Endodermal cell (in vitro differentiated cells): ENCODE results near the gene MTA1. TPM values are rescaled to one million over a fixed set of nuclear protein-coding genes. Genes with fewer than 3 reads are reported as not detected.
A peak's percentile ranks its signal among the peaks of the same experiment; 100 is the strongest.

Experiments
- DNase-seq: peaks from one replicate; pipeline ENCODE4 v3.0.0-alpha.2; 2017
- H3K27ac ChIP-seq: 2 replicates; pipeline ENCODE4 v1.5.1; 2013; ENCODE audit warnings: mild to moderate bottlenecking, low read depth, low read length, moderate library complexity
- H3K27me3 ChIP-seq: 2 replicates; pipeline ENCODE4 v1.6.1; 2013; ENCODE audit warnings: mild to moderate bottlenecking, low read length, moderate library complexity; ENCODE audit not compliant: insufficient read depth, control insufficient read depth, poor library complexity, severe bottlenecking
- H3K36me3 ChIP-seq: 2 replicates; pipeline ENCODE4 v1.7.0; 2013; ENCODE audit warnings: mild to moderate bottlenecking, low read length, moderate library complexity; ENCODE audit not compliant: control insufficient read depth, insufficient read depth
- H3K4me1 ChIP-seq: one replicate; pipeline ENCODE4 v1.7.0; 2013; ENCODE audit warnings: low read length; ENCODE audit not compliant: control insufficient read depth, insufficient read depth
- H3K4me3 ChIP-seq: 2 replicates; pipeline ENCODE4 v1.5.1; 2013; ENCODE audit warnings: mild to moderate bottlenecking, low read length, moderate library complexity
- H3K9ac ChIP-seq: 2 replicates; pipeline ENCODE4 v1.6.1; 2013; ENCODE audit warnings: mild to moderate bottlenecking, low read length, moderate library complexity; ENCODE audit not compliant: poor library complexity, severe bottlenecking; ENCODE audit errors: extremely low read depth
- H3K9me3 ChIP-seq: 2 replicates; pipeline ENCODE4 v1.6.1; 2013; ENCODE audit warnings: mild to moderate bottlenecking, low read length, moderate library complexity; ENCODE audit not compliant: control insufficient read depth
- H3K27ac Mint-ChIP-seq: 2 replicates; pipeline ENCODE4 v1.8.0; 2020; ENCODE audit warnings: mixed read lengths
- H3K27me3 Mint-ChIP-seq: 2 replicates; pipeline ENCODE4 v1.8.0; 2021; ENCODE audit warnings: mild to moderate bottlenecking, mixed read lengths; ENCODE audit not compliant: insufficient read depth
- H3K36me3 Mint-ChIP-seq: 2 replicates; pipeline ENCODE4 v1.8.0; 2020; ENCODE audit warnings: low read depth, mixed read lengths
- H3K4me1 Mint-ChIP-seq: 2 replicates; pipeline ENCODE4 v1.8.0; 2020; ENCODE audit warnings: mixed read lengths
- H3K4me3 Mint-ChIP-seq: 2 replicates; pipeline ENCODE4 v1.8.0; 2020; ENCODE audit warnings: mild to moderate bottlenecking, moderate library complexity, mixed read lengths
- H3K9me3 Mint-ChIP-seq: 2 replicates; pipeline ENCODE4 v1.8.0; 2020; ENCODE audit warnings: mild to moderate bottlenecking, mixed read lengths
- CTCF ChIP-seq: fragments of 200-600 bp; sonication (generic); conservative IDR thresholded peaks from 2 replicates; pipeline ENCODE4 v1.5.0; 2021; ENCODE audit warnings: antibody characterized with exemption, mild to moderate bottlenecking
- WGBS, 2 experiments: methylation state at CpG; one replicate each; pipeline versions ENCODE4 v1.1.5 to v1.1.7; 2013; ENCODE audit warnings: missing lambda C conversion rate in 2 of 2, mixed read lengths in 1 of 2; ENCODE audit not compliant: insufficient coverage in 1 of 2, insufficient read length in 1 of 2; 5-methylcytosine and 5-hydroxymethylcytosine counted together
- total RNA-seq, 2 donors: library from RNA; stranded (reverse); fragmentation: NEBNext Ultra II Directional in 1 of 2; extraction: Animal tissue kit (Norgen Biotek cat#: 25700) in 1 of 2; gene quantifications; 2 replicates in 1 of 2; 3 replicates in 1 of 2; pipeline ENCODE4 v1.2.1, GENCODE V29; 2021

The MTA1 gene
- total RNA-seq, 2 donors from 2014 or later: 245 to 246 TPM

- H3K4me3 Mint-ChIP-seq: no peak overlapping the region
- H3K27ac Mint-ChIP-seq: no peak overlapping the region
- peaks cover 2% of the 10 kb centered on the region for H3K4me1 ChIP-seq
- H3K9me3 Mint-ChIP-seq: peaks cover 2% of the 10 kb centered on the region
- H3K9me3 ChIP-seq: no peaks in the 10 kb centered on the region
- H3K27me3 Mint-ChIP-seq: peaks cover 73% of the 10 kb centered on the region
- no peak for TF ChIP-seq CTCF
- DNase-seq: peak; percentile 79
- no peak overlapping the region for H3K27ac ChIP-seq
- H3K4me3 ChIP-seq: no peak overlapping the region
- no peaks in the 10 kb centered on the region for H3K36me3 Mint-ChIP-seq
- 11 to 32% methylated on average over 24 to 73 of the region's 81 CpGs for WGBS, 2 experiments
- H3K36me3 ChIP-seq: no peaks in the 10 kb centered on the region
- peaks cover 6% of the 10 kb centered on the region for H3K4me1 Mint-ChIP-seq
- peaks cover 81% of the 10 kb centered on the region for H3K27me3 ChIP-seq
- H3K9ac ChIP-seq: no peak overlapping the region
These were observed 59.0 kb downstream of the MTA1 start for GRCh38 chr14:105478398-105479251.

- H3K9me3 Mint-ChIP-seq: peaks cover 2% of the 10 kb centered on the region
- H3K36me3 Mint-ChIP-seq: no peaks in the 10 kb centered on the region
- no peaks in the 10 kb centered on the region for H3K9me3 ChIP-seq
- 45 to 77% methylated on average over 21 to 34 of the region's 34 CpGs for WGBS, 2 experiments
- H3K4me3 Mint-ChIP-seq: no peak overlapping the region
- no peak for TF ChIP-seq CTCF
- peaks cover 80% of the 10 kb centered on the region for H3K27me3 Mint-ChIP-seq
- no peak for DNase-seq
- H3K36me3 ChIP-seq: no peaks in the 10 kb centered on the region
- H3K9ac ChIP-seq: no peak overlapping the region
- peaks cover 86% of the 10 kb centered on the region for H3K27me3 ChIP-seq
- no peak overlapping the region for H3K4me3 ChIP-seq
- H3K27ac Mint-ChIP-seq: no peak overlapping the region
- H3K27ac ChIP-seq: no peak overlapping the region
- peaks cover 6% of the 10 kb centered on the region for H3K4me1 Mint-ChIP-seq
- peaks cover 2% of the 10 kb centered on the region for H3K4me1 ChIP-seq
These were observed 60.0 kb downstream of the MTA1 start for GRCh38 chr14:105479431-105480158.

GRCh38 chr14:105480199-105480746, 60.6 kb downstream of the MTA1 start:
- Mint-ChIP-seq H3K9me3 (peaks cover 2% of the 10 kb centered on the region), H3K27me3 (peaks cover 84% of the 10 kb centered on the region), H3K4me3 (no peak overlapping the region), H3K27ac (no peak overlapping the region), H3K4me1 (peaks cover 6% of the 10 kb centered on the region), H3K36me3 (no peaks in the 10 kb centered on the region)
- peaks cover 2% of the 10 kb centered on the region for H3K4me1 ChIP-seq
- no peak for TF ChIP-seq CTCF
- no peak for DNase-seq
- H3K27ac ChIP-seq: no peak overlapping the region
- no peaks in the 10 kb centered on the region for H3K36me3 ChIP-seq
- WGBS, 2 experiments: 64 to 71% methylated on average over 5 to 15 of the region's 15 CpGs
- H3K4me3 ChIP-seq: no peak overlapping the region
- peaks cover 87% of the 10 kb centered on the region for H3K27me3 ChIP-seq
- no peak overlapping the region for H3K9ac ChIP-seq
- H3K9me3 ChIP-seq: no peaks in the 10 kb centered on the region
